ENCODE measurements around the gene PEX16. TPM values are rescaled to one million over a fixed set of nuclear protein-coding genes. Genes with fewer than 3 reads are reported as not detected.

The PEX16 gene
- total RNA-seq, 1 donor, result 14.6 TPM

DNA sequence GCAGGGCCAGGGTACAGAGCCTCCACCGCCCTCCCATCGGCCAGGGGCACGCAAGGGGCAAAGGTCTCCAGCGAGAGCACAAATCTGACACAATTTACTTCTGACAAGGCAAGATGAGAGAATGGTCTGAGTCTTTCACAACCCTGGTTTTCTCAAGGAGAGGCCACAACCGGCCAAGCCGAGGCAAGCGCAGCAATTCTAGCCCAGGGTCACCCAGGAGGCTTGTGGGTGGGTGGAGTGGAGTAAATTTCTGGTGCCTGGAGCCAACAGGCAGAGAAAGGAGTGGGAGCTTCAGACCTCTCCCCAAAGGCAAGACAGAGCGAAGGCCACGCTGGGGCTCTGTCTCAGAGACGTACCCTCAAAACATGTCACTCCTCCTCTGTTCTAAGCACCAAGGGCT lies 14.1 kb upstream of the PEX16 start:
- TF ChIP-seq, protein P1, sequence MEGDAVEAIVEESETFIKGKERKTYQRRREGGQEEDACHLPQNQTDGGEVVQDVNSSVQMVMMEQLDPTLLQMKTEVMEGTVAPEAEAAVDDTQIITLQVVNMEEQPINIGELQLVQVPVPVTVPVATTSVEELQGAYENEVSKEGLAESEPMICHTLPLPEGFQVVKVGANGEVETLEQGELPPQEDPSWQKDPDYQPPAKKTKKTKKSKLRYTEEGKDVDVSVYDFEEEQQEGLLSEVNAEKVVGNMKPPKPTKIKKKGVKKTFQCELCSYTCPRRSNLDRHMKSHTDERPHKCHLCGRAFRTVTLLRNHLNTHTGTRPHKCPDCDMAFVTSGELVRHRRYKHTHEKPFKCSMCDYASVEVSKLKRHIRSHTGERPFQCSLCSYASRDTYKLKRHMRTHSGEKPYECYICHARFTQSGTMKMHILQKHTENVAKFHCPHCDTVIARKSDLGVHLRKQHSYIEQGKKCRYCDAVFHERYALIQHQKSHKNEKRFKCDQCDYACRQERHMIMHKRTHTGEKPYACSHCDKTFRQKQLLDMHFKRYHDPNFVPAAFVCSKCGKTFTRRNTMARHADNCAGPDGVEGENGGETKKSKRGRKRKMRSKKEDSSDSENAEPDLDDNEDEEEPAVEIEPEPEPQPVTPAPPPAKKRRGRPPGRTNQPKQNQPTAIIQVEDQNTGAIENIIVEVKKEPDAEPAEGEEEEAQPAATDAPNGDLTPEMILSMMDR (IDR thresholded peaks at IDR 0.05; ENCODE audit: insufficient read depth, low read length), result no peak
- DNase-seq (ENCODE audit: low read depth), result no peak
- no peak overlapping the region for H3K4me3 ChIP-seq (ENCODE audit: low read depth, low read length)

DNA sequence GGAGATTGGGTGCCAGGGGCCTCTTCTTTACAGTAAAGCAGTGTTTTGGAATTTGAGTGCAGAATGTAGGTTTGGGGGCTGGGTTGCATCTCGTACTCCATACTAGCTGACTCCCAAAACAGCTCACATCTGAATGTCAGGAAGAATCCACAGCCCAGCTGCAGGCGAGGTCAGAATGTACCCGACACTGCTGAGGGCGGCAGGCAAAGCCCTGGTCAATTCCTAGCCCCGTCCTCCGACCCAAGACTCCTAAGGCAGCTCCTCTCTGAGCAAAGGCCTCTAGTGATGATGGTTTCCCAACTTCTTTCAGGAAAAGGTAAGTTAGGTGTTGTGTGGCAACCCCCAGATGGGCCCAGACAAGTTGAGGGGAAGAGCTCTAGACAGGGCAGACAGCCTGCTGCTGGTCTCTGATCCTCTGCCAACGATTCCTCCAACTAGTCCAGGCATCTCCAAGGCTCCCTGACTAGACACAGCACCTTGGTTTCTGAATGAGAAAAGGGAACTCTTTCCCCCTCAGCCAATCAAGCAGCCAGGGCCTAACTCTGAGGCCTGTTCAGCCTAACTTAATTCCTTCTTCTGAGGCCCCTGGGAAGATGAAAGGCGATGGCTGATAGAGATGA lies 13.4 kb upstream of the PEX16 start:
- TF ChIP-seq, protein P1 (IDR thresholded peaks at IDR 0.05; ENCODE audit: insufficient read depth, low read length), result no peak
- H3K4me3 ChIP-seq (ENCODE audit: low read depth, low read length), result no peak overlapping the region
- no peak for DNase-seq (ENCODE audit: low read depth)

DNA sequence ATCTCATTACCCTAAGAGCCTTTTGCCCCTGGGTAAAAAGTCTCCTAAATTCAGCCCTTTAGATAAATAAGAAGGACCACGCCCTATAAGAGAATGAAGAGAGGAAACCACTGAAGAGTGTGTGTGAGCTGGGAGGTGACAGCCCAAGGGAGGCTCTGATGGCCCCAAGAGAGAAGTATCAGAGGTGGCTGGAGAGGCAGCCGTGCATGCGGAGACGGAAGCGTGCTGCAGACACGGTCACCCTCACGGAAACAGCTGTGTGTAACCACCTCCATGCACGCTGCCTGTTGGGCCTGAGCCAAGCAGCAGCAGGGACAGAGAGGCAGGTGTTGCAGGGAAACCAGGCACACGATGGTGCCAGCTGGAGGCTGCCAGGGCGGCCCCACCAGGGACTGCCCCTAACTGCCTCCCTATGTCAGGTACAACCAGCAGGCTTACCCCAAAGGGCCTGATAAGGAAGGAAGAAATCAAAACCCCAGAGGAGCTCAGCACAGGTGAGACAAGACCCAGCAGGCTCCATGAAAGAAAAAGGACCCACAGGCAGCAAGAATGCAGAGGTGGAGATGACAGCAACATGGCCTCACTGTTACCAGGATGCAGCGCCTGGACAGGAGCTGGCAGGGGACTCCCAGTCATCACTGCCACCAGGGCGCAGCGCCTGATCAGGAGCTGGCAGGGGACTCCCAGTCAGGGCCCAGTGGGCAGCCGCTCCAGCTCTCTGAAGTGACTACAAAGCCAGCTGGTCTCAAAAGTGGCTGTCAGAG lies 12.5 kb upstream of the PEX16 start:
- TF ChIP-seq, protein P1 (IDR thresholded peaks at IDR 0.05; ENCODE audit: insufficient read depth, low read length), result no peak
- DNase-seq (ENCODE audit: low read depth), result no peak
- no peak overlapping the region for H3K4me3 ChIP-seq (ENCODE audit: low read depth, low read length)

DNA sequence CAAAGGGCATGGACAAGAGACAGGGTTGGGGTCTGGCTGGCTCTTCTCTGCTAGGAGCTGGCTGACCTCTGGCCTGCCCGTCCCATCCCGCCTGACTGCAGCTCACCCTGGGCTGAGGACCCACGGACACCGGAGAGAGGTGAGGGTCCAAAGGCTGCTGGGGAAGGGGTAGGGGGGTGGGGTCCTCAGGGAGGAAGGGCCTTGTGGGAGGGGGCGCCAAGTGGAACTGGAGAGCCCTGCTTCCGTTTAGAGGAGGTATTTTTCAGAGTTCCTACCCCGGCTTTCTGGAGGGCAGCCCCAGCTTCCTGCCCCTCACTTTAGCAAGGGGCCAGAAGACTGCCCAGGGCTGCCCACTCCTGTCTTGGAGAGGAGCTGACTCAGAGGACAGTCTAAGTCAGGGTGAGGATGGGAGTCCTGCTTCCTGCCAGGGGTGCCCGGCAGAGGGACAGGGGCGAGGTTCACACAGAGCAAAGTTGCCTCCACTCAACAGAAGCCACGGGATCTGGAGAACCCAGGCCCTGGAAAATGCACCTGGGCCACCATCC lies 11.9 kb upstream of the PEX16 start:
- DNase-seq (ENCODE audit: low read depth), result no peak
- H3K4me3 ChIP-seq (ENCODE audit: low read depth, low read length), result no peak overlapping the region
- TF ChIP-seq, protein P1 (IDR thresholded peaks at IDR 0.05; ENCODE audit: insufficient read depth, low read length), result no peak

DNA sequence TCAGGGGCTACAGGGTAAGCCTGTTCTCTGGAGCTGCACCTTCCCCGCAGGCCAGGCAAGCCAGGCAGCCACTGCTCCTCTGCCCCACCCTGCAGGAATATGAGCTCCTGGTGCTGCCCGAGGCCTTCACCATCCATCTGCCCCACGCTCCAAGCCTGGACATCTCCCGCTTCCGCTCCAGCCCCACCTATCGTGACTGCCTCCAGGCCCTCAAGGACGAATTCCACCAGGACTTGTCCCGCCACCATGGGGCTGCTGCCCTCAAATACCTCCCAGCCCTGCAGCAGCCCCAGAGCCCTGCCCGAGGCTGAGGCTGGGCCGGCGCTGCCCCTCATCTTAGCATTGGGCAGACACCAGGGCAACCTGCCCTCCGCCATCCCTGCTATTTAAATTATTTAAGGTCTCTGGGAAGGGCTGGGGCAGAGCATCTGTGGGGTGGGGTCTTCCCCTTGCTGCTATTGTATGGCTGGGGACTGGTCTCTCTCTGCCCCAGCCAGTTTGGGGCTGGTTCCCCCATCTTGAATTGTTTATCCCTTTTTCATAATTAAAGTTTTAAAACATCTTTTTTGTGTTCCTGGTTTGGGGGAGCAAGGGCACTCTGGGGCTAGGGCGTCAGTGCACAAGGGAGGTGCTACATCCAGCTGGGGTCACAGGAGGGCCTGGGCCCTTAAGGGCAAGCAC lies 11.0 kb upstream of the PEX16 start:
- DNase-seq (ENCODE audit: low read depth), result no peak
- TF ChIP-seq, protein P1 (IDR thresholded peaks at IDR 0.05; ENCODE audit: insufficient read depth, low read length), result no peak
- no peak overlapping the region for H3K4me3 ChIP-seq (ENCODE audit: low read depth, low read length)

GRCh38 chr11:45927684-45928413 lies 10.2 kb upstream of the PEX16 start:
- no peak for DNase-seq (ENCODE audit: low read depth)
- TF ChIP-seq, protein P1 (IDR thresholded peaks at IDR 0.05; ENCODE audit: insufficient read depth, low read length), result no peak
- H3K4me3 ChIP-seq (ENCODE audit: low read depth, low read length), result no peak overlapping the region
